ACC112 (cell line): ENCODE measurements around the gene HORMAD2.

Experiments used
- H2AFZ ChIP-seq: fragments of 200-600 bp; sonication (generic); one replicate; pipeline ENCODE4 v1.6.0; 2017; ENCODE audit warnings: antibody characterized with exemption, low read length; ENCODE audit not compliant: unreplicated experiment
- H3K27ac ChIP-seq: fragments of 200-600 bp; sonication (generic); 2 replicates; pipeline ENCODE4 v1.5.1; 2014; ENCODE audit warnings: low read depth, mild to moderate bottlenecking, antibody characterized with exemption, low read length, moderate library complexity
- H3K27me3 ChIP-seq: fragments of 200-600 bp; sonication (generic); 2 replicates; pipeline ENCODE4 v1.6.1; 2014; ENCODE audit warnings: mild to moderate bottlenecking, antibody characterized with exemption, low read length, moderate library complexity, mixed read lengths; ENCODE audit not compliant: insufficient read depth
- H3K36me3 ChIP-seq: fragments of 200-600 bp; sonication (generic); 2 replicates; pipeline ENCODE4 v1.6.1; 2016; ENCODE audit warnings: mild to moderate bottlenecking, antibody characterized with exemption, low read length, moderate library complexity, mixed read lengths; ENCODE audit not compliant: insufficient read depth
- H3K4me1 ChIP-seq: fragments of 200-600 bp; sonication (generic); one replicate; pipeline ENCODE4 v1.6.1; 2016; ENCODE audit warnings: low read length, mixed read lengths; ENCODE audit not compliant: insufficient read depth, unreplicated experiment, control insufficient read depth
- H3K4me3 ChIP-seq: fragments of 200-600 bp; sonication (generic); 2 replicates; pipeline ENCODE4 v1.5.1; 2014; ENCODE audit warnings: mild to moderate bottlenecking, low read depth, low read length
- H3K79me2 ChIP-seq: fragments of 200-600 bp; sonication (generic); one replicate; pipeline ENCODE4 v1.6.0; 2016; ENCODE audit warnings: low read length; ENCODE audit not compliant: control insufficient read depth, unreplicated experiment, insufficient read depth

The HORMAD2 gene

GRCh38 chr22:30161051-30161469 lies 80.8 kb downstream of the HORMAD2 start:
- H3K36me3 ChIP-seq: no peaks in the 10 kb centered on the region
- H3K4me1 ChIP-seq: peaks cover 14% of the 10 kb centered on the region
- no peaks in the 10 kb centered on the region for H3K27me3 ChIP-seq
- no peak overlapping the region for H2AFZ ChIP-seq
- H3K79me2 ChIP-seq: no peaks in the 10 kb centered on the region
- H3K4me3 ChIP-seq: no peak overlapping the region
- no peak overlapping the region for H3K27ac ChIP-seq

- H2AFZ ChIP-seq: no peak overlapping the region
- no peaks in the 10 kb centered on the region for H3K36me3 ChIP-seq
- no peak overlapping the region for H3K27ac ChIP-seq
- no peaks in the 10 kb centered on the region for H3K4me1 ChIP-seq
- H3K79me2 ChIP-seq: no peaks in the 10 kb centered on the region
- H3K4me3 ChIP-seq: no peak overlapping the region
- no peaks in the 10 kb centered on the region for H3K27me3 ChIP-seq
These were observed 87.0 kb downstream of the HORMAD2 start for GRCh38 chr22:30167296-30167695.

GRCh38 chr22:30167734-30168133 lies 87.5 kb downstream of the HORMAD2 start:
- Histone ChIP-seq H3K27ac (no peak overlapping the region), H3K4me3 (no peak overlapping the region), H3K4me1 (no peaks in the 10 kb centered on the region), H3K79me2 (no peaks in the 10 kb centered on the region), H2AFZ (no peak overlapping the region), H3K27me3 (no peaks in the 10 kb centered on the region), H3K36me3 (no peaks in the 10 kb centered on the region)

GRCh38 chr22:30169002-30169401 lies 88.7 kb downstream of the HORMAD2 start:
- Histone ChIP-seq H3K79me2 (no peaks in the 10 kb centered on the region), H3K27ac (no peak overlapping the region), H3K4me3 (no peak overlapping the region)

DNA sequence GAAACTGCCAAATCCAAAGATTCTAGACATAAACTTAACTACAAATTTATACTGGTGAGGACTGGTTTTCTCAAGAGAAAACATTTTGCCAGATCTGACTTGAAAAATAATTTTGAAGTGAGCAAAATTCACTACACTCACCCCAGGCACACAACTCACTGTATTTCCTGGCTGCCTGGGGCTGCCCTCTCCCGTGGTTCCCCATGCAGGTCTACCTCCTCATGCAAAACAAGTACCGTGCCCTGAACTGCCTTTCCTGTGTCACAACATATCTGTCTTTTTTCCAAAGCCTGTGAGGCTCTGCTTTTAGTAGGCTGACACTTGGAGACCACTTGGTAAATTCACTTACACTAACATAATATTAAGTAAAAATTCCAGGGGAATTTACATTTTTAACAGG lies 89.9 kb downstream of the HORMAD2 start:
- no peaks in the 10 kb centered on the region for H3K36me3 ChIP-seq
- H3K4me3 ChIP-seq: no peak overlapping the region

More at GRCh38 chr22:30169002-30169401, 88.7 kb downstream of the HORMAD2 start:
- Histone ChIP-seq H3K4me1 (no peaks in the 10 kb centered on the region), H3K36me3 (no peaks in the 10 kb centered on the region), H2AFZ (no peak overlapping the region), H3K27me3 (no peaks in the 10 kb centered on the region)

GRCh38 chr22:30171008-30171407 lies 90.7 kb downstream of the HORMAD2 start:
- Histone ChIP-seq H3K79me2 (no peaks in the 10 kb centered on the region), H3K27me3 (no peaks in the 10 kb centered on the region), H3K4me1 (no peaks in the 10 kb centered on the region), H2AFZ (no peak overlapping the region), H3K27ac (no peak overlapping the region), H3K36me3 (no peaks in the 10 kb centered on the region), H3K4me3 (no peak overlapping the region)

More for the DNA sequence above, 89.9 kb downstream of the HORMAD2 start:
- Histone ChIP-seq H3K79me2 (no peaks in the 10 kb centered on the region), H2AFZ (no peak overlapping the region), H3K4me1 (no peaks in the 10 kb centered on the region), H3K27ac (no peak overlapping the region), H3K27me3 (no peaks in the 10 kb centered on the region)

DNA sequence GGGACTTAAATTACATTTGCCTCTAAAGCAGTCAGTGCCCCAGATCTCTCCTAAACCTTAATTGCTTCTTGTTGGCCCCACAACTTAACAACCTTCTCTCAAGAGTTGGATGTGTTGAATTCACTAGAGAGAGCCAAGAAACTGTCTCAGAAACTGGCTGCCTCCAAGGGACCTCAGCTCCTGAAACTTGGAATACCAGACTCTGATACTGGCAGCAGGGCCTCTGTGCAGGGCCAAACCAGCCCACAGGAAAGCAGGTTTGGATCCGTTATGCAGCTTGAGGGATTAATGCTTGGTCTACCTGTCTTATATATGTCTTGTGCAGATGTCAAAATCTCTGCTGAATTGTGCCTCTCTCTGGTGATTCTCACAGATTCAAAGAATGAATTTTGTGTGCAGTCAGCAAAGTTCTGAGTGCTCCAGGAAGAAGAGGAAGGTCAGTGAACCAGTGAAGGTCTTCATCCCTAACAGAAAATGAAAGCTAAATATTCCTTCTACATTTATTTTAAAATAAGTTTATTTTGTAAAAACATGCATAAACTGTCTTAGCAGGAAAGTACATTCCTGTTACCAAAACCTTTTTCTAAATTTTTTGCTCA lies 95.5 kb downstream of the HORMAD2 start:
- no peak overlapping the region for H3K27ac ChIP-seq
- H2AFZ ChIP-seq: peak overlapping the region; percentile 6
- no peaks in the 10 kb centered on the region for H3K36me3 ChIP-seq
- H3K4me3 ChIP-seq: no peak overlapping the region
- no peaks in the 10 kb centered on the region for H3K79me2 ChIP-seq
- no peaks in the 10 kb centered on the region for H3K27me3 ChIP-seq
- no peaks in the 10 kb centered on the region for H3K4me1 ChIP-seq

- H3K27me3 ChIP-seq: no peaks in the 10 kb centered on the region
- no peaks in the 10 kb centered on the region for H3K79me2 ChIP-seq
- H3K36me3 ChIP-seq: no peaks in the 10 kb centered on the region
- H3K4me1 ChIP-seq: no peaks in the 10 kb centered on the region
- no peak overlapping the region for H2AFZ ChIP-seq
- no peak overlapping the region for H3K27ac ChIP-seq
- no peak overlapping the region for H3K4me3 ChIP-seq
These were observed 96.2 kb downstream of the HORMAD2 start for GRCh38 chr22:30176431-30176830.

GRCh38 chr22:30178181-30179126 lies 98.2 kb downstream of the HORMAD2 start:
- Histone ChIP-seq H3K4me3 (no peak overlapping the region), H3K36me3 (no peaks in the 10 kb centered on the region), H2AFZ (no peak overlapping the region), H3K27me3 (no peaks in the 10 kb centered on the region), H3K4me1 (no peaks in the 10 kb centered on the region), H3K27ac (no peak overlapping the region), H3K79me2 (no peaks in the 10 kb centered on the region)

DNA sequence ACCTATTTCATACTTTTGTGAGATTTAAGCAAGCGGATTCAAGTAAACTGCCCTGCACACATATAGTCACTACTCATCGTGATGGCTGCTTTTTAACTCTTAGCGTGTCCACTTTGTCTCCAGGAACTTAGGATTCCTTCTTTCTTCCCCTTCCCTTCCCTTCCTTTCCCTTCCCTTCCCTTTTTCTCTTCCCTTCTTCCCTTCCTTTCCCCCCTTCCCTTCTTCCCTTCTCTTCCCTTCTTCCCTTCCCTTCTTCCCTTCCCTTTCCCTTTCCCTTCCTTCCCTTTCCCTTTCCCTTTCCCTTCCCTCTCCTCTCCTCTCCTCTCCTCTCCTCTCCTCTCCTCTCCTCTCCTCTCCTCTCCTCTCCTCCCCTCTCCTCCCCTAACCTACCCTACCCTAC lies 100.4 kb downstream of the HORMAD2 start:
- Histone ChIP-seq H3K27me3 (no peaks in the 10 kb centered on the region), H3K27ac (no peak overlapping the region), H3K79me2 (no peaks in the 10 kb centered on the region), H3K36me3 (no peaks in the 10 kb centered on the region), H3K4me1 (no peaks in the 10 kb centered on the region), H3K4me3 (no peak overlapping the region), H2AFZ (no peak overlapping the region)
